ENCODE measurements around the gene LRRC1. TPM values are rescaled to one million over a fixed set of nuclear protein-coding genes. Genes with fewer than 3 reads are reported as not detected.

LRRC1 gene
- total and polyA plus RNA-seq, 2 donors (not counting 3 experiments of a cell fraction or from before 2014, with no cell fraction given): 5.6 to 11.7 TPM

DNA sequence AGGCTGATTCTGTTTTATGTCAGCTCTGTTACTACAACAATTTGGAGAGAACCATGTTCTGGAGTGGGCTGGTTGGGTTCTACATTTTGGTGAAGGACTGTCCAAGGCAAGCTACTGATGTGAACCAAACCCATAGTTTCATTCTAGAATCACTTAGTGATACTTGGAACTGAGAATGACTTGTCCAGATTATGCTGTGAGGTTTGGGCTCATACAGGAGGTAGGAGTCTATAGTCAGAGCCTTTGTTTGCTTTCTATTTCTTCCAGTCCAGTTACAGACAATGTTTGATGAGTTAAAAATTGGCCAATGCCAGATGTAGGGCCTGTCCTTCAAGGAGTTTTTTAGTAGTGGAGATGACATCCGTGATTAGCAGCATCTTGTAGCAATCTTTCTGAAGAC lies 97.9 kb downstream of the LRRC1 start:
- DNase-seq (ENCODE audit: low read depth, low spot score) (no peak), FAIRE-seq (no peak)
- no peaks in the 10 kb centered on the region for H3K9me3 ChIP-seq (replicated peaks; ENCODE audit: control insufficient read depth, insufficient read depth, low read length)
- no peaks in the 10 kb centered on the region for H4K20me1 ChIP-seq (replicated peaks; ENCODE audit: control insufficient read depth, extremely low read depth, insufficient read depth, low read length)
- peaks cover 7% of the 10 kb centered on the region for H3K4me1 ChIP-seq (ENCODE audit: control insufficient read depth, extremely low read depth, insufficient read depth, low read length)
- H3K27ac ChIP-seq (ENCODE audit: insufficient read depth, low read depth, low read length): no peak overlapping the region
- no peaks in the 10 kb centered on the region for H3K9me1 ChIP-seq (replicated peaks; ENCODE audit: control insufficient read depth, extremely low read depth, insufficient read depth, low read length)
- H3K4me2 ChIP-seq (ENCODE audit: insufficient read depth, low read length): no peak overlapping the region
- H3K36me3 ChIP-seq (ENCODE audit: control insufficient read depth in 2 of 2, extremely low read depth in 1 of 2, insufficient read depth in 2 of 2, low read length in 2 of 2): no peaks in the 10 kb centered on the region
- H3K79me2 ChIP-seq (ENCODE audit: control insufficient read depth, insufficient read depth, low read length): no peaks in the 10 kb centered on the region
- CTCF ChIA-PET: interaction anchor here (1.2 kb wide), 1 partner anchor 63 kb away, joined by 5 read pairs; no protein-coding TSS in a partner anchor
- BruUV-seq (replicated peaks): no TSS peak
- dilution Hi-C loops (cut with MboI; ENCODE audit: extremely low pct_ligation_motif_present, low sequenced_read_pairs): no loop called here
- no peak overlapping the region for H2AFZ ChIP-seq (ENCODE audit: low read depth, low read length)
- H3K4me3 ChIP-seq (replicated peaks in 1 of 3; ENCODE audit: insufficient read depth in 1 of 3, low read depth in 1 of 3, low read length in 3 of 3): no peak overlapping the region
- intact Hi-C loops (cut with micrococcal nuclease): no loop called here
- H3K27me3 ChIP-seq (ENCODE audit: control insufficient read depth in 2 of 2, insufficient read depth in 2 of 2, low read length in 2 of 2): no peaks in the 10 kb centered on the region
- TF ChIP-seq POLR2AphosphoS5 (IDR thresholded peaks at IDR 0.05; ENCODE audit: insufficient read depth, low read depth, low read length): no peak
- POLR2A ChIA-PET: no interaction called here
- H3K9ac ChIP-seq (replicated peaks; ENCODE audit: extremely low read depth, insufficient read depth, low read length): no peak overlapping the region

- TF ChIP-seq POLR2A (IDR thresholded peaks at IDR 0.05; ENCODE audit: low read depth, low read length) (no peak), MYC (IDR thresholded peaks at IDR 0.05; ENCODE audit: low read depth, low read length) (no peak), GATA2 (IDR thresholded peaks at IDR 0.05; ENCODE audit: insufficient read depth, insufficient read length, low read depth, low read length) (no peak), EZH2 (IDR thresholded peaks at IDR 0.05; ENCODE audit: borderline replicate concordance, low read depth, low read length, severe bottlenecking) (no peak), JUN (IDR thresholded peaks at IDR 0.05; ENCODE audit: borderline replicate concordance, insufficient read depth, insufficient read length, low read depth) (no peak), POLR2AphosphoS5 (IDR thresholded peaks at IDR 0.05; ENCODE audit: insufficient read depth, low read depth, low read length) (no peak), FOS (IDR thresholded peaks at IDR 0.05; ENCODE audit: borderline replicate concordance, insufficient read depth, low read length) (no peak)
- TF ChIP-seq, protein P1, sequence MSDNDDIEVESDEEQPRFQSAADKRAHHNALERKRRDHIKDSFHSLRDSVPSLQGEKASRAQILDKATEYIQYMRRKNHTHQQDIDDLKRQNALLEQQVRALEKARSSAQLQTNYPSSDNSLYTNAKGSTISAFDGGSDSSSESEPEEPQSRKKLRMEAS (IDR thresholded peaks at IDR 0.05; ENCODE audit: insufficient read depth, insufficient read length): no peak
- TF ChIP-seq, protein P2, sequence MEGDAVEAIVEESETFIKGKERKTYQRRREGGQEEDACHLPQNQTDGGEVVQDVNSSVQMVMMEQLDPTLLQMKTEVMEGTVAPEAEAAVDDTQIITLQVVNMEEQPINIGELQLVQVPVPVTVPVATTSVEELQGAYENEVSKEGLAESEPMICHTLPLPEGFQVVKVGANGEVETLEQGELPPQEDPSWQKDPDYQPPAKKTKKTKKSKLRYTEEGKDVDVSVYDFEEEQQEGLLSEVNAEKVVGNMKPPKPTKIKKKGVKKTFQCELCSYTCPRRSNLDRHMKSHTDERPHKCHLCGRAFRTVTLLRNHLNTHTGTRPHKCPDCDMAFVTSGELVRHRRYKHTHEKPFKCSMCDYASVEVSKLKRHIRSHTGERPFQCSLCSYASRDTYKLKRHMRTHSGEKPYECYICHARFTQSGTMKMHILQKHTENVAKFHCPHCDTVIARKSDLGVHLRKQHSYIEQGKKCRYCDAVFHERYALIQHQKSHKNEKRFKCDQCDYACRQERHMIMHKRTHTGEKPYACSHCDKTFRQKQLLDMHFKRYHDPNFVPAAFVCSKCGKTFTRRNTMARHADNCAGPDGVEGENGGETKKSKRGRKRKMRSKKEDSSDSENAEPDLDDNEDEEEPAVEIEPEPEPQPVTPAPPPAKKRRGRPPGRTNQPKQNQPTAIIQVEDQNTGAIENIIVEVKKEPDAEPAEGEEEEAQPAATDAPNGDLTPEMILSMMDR (IDR thresholded peaks at IDR 0.05; ENCODE audit: extremely low read depth in 1 of 2, insufficient read depth in 1 of 2, low read depth in 1 of 2, low read length in 2 of 2): no peak
- DNase-seq (ENCODE audit: low read depth, low spot score): no peak
- Histone ChIP-seq H3K36me3 (ENCODE audit: control insufficient read depth in 2 of 2, extremely low read depth in 1 of 2, insufficient read depth in 2 of 2, low read length in 2 of 2) (no peaks in the 10 kb centered on the region), H3K9ac (replicated peaks; ENCODE audit: extremely low read depth, insufficient read depth, low read length) (no peak overlapping the region), H3K9me3 (replicated peaks; ENCODE audit: control insufficient read depth, insufficient read depth, low read length) (no peaks in the 10 kb centered on the region), H3K27ac (ENCODE audit: insufficient read depth, low read depth, low read length) (no peak overlapping the region), H4K20me1 (replicated peaks; ENCODE audit: control insufficient read depth, extremely low read depth, insufficient read depth, low read length) (no peaks in the 10 kb centered on the region), H2AFZ (ENCODE audit: low read depth, low read length) (no peak overlapping the region), H3K4me3 (replicated peaks in 1 of 3; ENCODE audit: insufficient read depth in 1 of 3, low read depth in 1 of 3, low read length in 3 of 3) (no peak overlapping the region), H3K4me2 (ENCODE audit: insufficient read depth, low read length) (no peak overlapping the region), H3K27me3 (ENCODE audit: control insufficient read depth in 2 of 2, insufficient read depth in 2 of 2, low read length in 2 of 2) (no peaks in the 10 kb centered on the region), H3K79me2 (ENCODE audit: control insufficient read depth, insufficient read depth, low read length) (no peaks in the 10 kb centered on the region), H3K4me1 (ENCODE audit: control insufficient read depth, extremely low read depth, insufficient read depth, low read length) (peaks cover 17% of the 10 kb centered on the region), H3K9me1 (replicated peaks; ENCODE audit: control insufficient read depth, extremely low read depth, insufficient read depth, low read length) (no peaks in the 10 kb centered on the region)
- dilution Hi-C loops (cut with MboI; ENCODE audit: extremely low pct_ligation_motif_present, low sequenced_read_pairs) (no loop called here), intact Hi-C loops (cut with micrococcal nuclease) (no loop called here)
- FAIRE-seq: no peak
- CTCF ChIA-PET: no interaction called here
- POLR2A ChIA-PET: no interaction called here
- no TSS peak for BruUV-seq (replicated peaks)
These were observed 99.3 kb downstream of the LRRC1 start for GRCh38 chr6:53894091-53894490.
